A549 (cell line): ENCODE measurements around the gene CRYBA1.

ENCODE experiments used
- CTCF ChIP-seq: fragments of >200 bp; sonication (Bioruptor Twin); formaldehyde crosslinking; IDR thresholded peaks from 3 replicates; pipeline ENCODE4 v1.5.1; 2016
- EP300 ChIP-seq, 2 experiments: fragments of >200 bp; sonication (Bioruptor Twin); formaldehyde crosslinking; IDR thresholded peaks; 2 replicates in 1 of 2; 3 replicates in 1 of 2; pipeline ENCODE4 v1.6.1; 2016 to 2017
- MAX ChIP-seq: IDR thresholded peaks from 2 replicates; pipeline ENCODE4 v1.6.1; 2012

- TF ChIP-seq CTCF: no peak
- TF ChIP-seq EP300 (IDR thresholded peaks at IDR 0.05): no peak
- no peak for TF ChIP-seq MAX
Measured at GRCh38 chr17:29215717-29216116, 30.9 kb upstream of the CRYBA1 start.
